Measurements from ENCODE around the gene ST8SIA5. TPM values are rescaled to one million over a fixed set of nuclear protein-coding genes. Genes with fewer than 3 reads are reported as not detected.

ST8SIA5 gene
- total RNA-seq, 1 experiment from 2014 or later = 5.4 TPM

GRCh38 chr18:46656326-46657114, 100.3 kb downstream of the ST8SIA5 start (continued):
- TF ChIP-seq CREM (CRISPR knock-in tag; IDR thresholded peaks at IDR 0.05) (no peak), ZNF121 (CRISPR knock-in tag; IDR thresholded peaks at IDR 0.05) (no peak), CBFB (CRISPR knock-in tag; IDR thresholded peaks at IDR 0.05; ENCODE audit: low read depth) (no peak), ZNF425 (CRISPR knock-in tag; conservative IDR thresholded peaks at IDR 0.05) (no peak), EMX1 (CRISPR knock-in tag; IDR thresholded peaks at IDR 0.05) (no peak)
- TF ChIP-seq, protein P1, sequence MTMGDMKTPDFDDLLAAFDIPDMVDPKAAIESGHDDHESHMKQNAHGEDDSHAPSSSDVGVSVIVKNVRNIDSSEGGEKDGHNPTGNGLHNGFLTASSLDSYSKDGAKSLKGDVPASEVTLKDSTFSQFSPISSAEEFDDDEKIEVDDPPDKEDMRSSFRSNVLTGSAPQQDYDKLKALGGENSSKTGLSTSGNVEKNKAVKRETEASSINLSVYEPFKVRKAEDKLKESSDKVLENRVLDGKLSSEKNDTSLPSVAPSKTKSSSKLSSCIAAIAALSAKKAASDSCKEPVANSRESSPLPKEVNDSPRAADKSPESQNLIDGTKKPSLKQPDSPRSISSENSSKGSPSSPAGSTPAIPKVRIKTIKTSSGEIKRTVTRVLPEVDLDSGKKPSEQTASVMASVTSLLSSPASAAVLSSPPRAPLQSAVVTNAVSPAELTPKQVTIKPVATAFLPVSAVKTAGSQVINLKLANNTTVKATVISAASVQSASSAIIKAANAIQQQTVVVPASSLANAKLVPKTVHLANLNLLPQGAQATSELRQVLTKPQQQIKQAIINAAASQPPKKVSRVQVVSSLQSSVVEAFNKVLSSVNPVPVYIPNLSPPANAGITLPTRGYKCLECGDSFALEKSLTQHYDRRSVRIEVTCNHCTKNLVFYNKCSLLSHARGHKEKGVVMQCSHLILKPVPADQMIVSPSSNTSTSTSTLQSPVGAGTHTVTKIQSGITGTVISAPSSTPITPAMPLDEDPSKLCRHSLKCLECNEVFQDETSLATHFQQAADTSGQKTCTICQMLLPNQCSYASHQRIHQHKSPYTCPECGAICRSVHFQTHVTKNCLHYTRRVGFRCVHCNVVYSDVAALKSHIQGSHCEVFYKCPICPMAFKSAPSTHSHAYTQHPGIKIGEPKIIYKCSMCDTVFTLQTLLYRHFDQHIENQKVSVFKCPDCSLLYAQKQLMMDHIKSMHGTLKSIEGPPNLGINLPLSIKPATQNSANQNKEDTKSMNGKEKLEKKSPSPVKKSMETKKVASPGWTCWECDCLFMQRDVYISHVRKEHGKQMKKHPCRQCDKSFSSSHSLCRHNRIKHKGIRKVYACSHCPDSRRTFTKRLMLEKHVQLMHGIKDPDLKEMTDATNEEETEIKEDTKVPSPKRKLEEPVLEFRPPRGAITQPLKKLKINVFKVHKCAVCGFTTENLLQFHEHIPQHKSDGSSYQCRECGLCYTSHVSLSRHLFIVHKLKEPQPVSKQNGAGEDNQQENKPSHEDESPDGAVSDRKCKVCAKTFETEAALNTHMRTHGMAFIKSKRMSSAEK (CRISPR knock-in tag; IDR thresholded peaks at IDR 0.05; ENCODE audit: borderline replicate concordance) = no peak
- TF ChIP-seq, protein P2, sequence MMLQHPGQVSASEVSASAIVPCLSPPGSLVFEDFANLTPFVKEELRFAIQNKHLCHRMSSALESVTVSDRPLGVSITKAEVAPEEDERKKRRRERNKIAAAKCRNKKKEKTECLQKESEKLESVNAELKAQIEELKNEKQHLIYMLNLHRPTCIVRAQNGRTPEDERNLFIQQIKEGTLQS (CRISPR knock-in tag; conservative IDR thresholded peaks at IDR 0.05) = no peak
- TF ChIP-seq, protein P3, sequence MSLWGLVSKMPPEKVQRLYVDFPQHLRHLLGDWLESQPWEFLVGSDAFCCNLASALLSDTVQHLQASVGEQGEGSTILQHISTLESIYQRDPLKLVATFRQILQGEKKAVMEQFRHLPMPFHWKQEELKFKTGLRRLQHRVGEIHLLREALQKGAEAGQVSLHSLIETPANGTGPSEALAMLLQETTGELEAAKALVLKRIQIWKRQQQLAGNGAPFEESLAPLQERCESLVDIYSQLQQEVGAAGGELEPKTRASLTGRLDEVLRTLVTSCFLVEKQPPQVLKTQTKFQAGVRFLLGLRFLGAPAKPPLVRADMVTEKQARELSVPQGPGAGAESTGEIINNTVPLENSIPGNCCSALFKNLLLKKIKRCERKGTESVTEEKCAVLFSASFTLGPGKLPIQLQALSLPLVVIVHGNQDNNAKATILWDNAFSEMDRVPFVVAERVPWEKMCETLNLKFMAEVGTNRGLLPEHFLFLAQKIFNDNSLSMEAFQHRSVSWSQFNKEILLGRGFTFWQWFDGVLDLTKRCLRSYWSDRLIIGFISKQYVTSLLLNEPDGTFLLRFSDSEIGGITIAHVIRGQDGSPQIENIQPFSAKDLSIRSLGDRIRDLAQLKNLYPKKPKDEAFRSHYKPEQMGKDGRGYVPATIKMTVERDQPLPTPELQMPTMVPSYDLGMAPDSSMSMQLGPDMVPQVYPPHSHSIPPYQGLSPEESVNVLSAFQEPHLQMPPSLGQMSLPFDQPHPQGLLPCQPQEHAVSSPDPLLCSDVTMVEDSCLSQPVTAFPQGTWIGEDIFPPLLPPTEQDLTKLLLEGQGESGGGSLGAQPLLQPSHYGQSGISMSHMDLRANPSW (CRISPR knock-in tag; conservative IDR thresholded peaks at IDR 0.05; ENCODE audit: low read depth) = no peak
- TF ChIP-seq, protein P4, sequence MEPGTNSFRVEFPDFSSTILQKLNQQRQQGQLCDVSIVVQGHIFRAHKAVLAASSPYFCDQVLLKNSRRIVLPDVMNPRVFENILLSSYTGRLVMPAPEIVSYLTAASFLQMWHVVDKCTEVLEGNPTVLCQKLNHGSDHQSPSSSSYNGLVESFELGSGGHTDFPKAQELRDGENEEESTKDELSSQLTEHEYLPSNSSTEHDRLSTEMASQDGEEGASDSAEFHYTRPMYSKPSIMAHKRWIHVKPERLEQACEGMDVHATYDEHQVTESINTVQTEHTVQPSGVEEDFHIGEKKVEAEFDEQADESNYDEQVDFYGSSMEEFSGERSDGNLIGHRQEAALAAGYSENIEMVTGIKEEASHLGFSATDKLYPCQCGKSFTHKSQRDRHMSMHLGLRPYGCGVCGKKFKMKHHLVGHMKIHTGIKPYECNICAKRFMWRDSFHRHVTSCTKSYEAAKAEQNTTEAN (CRISPR knock-in tag; IDR thresholded peaks at IDR 0.05) = no peak

GRCh38 chr18:46652372-46652771, 104.5 kb downstream of the ST8SIA5 start:
- POLR2A ChIA-PET = no interaction called here
- H3K4me1 Mint-ChIP-seq = peaks cover 7% of the 10 kb centered on the region
- ATAC-seq (no peak), DNase-seq (ENCODE audit: low spot score) (no peak)
- no peak overlapping the region for H3K4me3 Mint-ChIP-seq
- TF ChIP-seq ZNF396 (CRISPR knock-in tag; IDR thresholded peaks at IDR 0.05; ENCODE audit: borderline replicate concordance) (no peak), ZNF138 (CRISPR knock-in tag; conservative IDR thresholded peaks at IDR 0.05) (no peak), JUN (CRISPR knock-in tag; IDR thresholded peaks at IDR 0.05) (no peak), FOXJ3 (CRISPR knock-in tag; IDR thresholded peaks at IDR 0.05; ENCODE audit: borderline replicate concordance) (no peak)
- TF ChIP-seq, protein P5, sequence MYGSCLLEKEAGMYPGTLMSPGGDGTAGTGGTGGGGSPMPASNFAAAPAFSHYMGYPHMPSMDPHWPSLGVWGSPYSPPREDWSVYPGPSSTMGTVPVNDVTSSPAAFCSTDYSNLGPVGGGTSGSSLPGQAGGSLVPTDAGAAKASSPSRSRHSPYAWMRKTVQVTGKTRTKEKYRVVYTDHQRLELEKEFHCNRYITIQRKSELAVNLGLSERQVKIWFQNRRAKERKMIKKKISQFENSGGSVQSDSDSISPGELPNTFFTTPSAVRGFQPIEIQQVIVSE (CRISPR knock-in tag; IDR thresholded peaks at IDR 0.05; ENCODE audit: borderline replicate concordance) = no peak
- no peaks in the 10 kb centered on the region for H3K27me3 Mint-ChIP-seq (ENCODE audit: low read depth)
- H3K36me3 Mint-ChIP-seq = no peaks in the 10 kb centered on the region
- H3K27ac Mint-ChIP-seq = no peak overlapping the region
- H3K9me3 Mint-ChIP-seq = no peaks in the 10 kb centered on the region
- CTCF ChIA-PET = no interaction called here
